HEK293 (cell line): Measurements from ENCODE around the gene DNAJB5.
A peak's percentile ranks its signal among the peaks of the same experiment; 100 is the strongest.

Experiments
- CTCF ChIA-PET: fragments of 350-600 bp; formaldehyde crosslinking; extraction: SDS; loops from one replicate; lab custom pipeline; 2021; ENCODE audit warnings: antibody characterized with exemption; lab: Yijun Ruan, JAX
- POLR2A ChIA-PET: fragments of 300-600 bp; formaldehyde crosslinking; extraction: SDS; loops from one replicate; lab custom pipeline; 2020; ENCODE audit warnings: antibody characterized with exemption, inconsistent platforms; lab: Yijun Ruan, JAX
- H3K27ac ChIP-seq: fragments of 200-500 bp; sonication (Bioruptor generic); 2 replicates; pipeline ENCODE4 v1.5.1; 2014; ENCODE audit warnings: low read depth, low read length, control low read depth, inconsistent platforms; ENCODE audit errors: extremely low read depth
- H3K36me3 ChIP-seq, 2 experiments: fragments of 200-500 bp in 1 of 2; sonication (Bioruptor generic) in 1 of 2; 1 replicate in 1 of 2; 2 replicates in 1 of 2; pipeline ENCODE4 v1.5.1; 2014 to 2017; ENCODE audit warnings: inconsistent platforms in 2 of 2, low read length in 2 of 2; ENCODE audit not compliant: control insufficient read depth in 2 of 2, insufficient read depth in 1 of 2
- H3K4me1 ChIP-seq: fragments of 200-500 bp; sonication (Bioruptor generic); 2 replicates; pipeline ENCODE4 v1.5.1; 2014; ENCODE audit warnings: mild to moderate bottlenecking, low read length, inconsistent platforms; ENCODE audit not compliant: control insufficient read depth, insufficient read depth
- H3K4me3 ChIP-seq: 2 replicates; pipeline ENCODE4 v1.5.1; 2011; ENCODE audit warnings: low read depth, mild to moderate bottlenecking, control low read depth, low read length, moderate library complexity
- H3K9me3 ChIP-seq: fragments of 200-500 bp; sonication (Bioruptor generic); 2 replicates; pipeline ENCODE4 v1.5.1; 2014; ENCODE audit warnings: low read depth, low read length, inconsistent platforms; ENCODE audit not compliant: control insufficient read depth, insufficient read depth
- BCL11B ChIP-seq: fragments of 450-650 bp; formaldehyde crosslinking; IDR thresholded peaks from 2 replicates; pipeline ENCODE4 v1.5.1; 2016; ENCODE audit warnings: low read depth, missing biosample characterization, missing genetic modification characterization
- GLIS1 ChIP-seq: fragments of 450-650 bp; formaldehyde crosslinking; IDR thresholded peaks from 2 replicates; pipeline ENCODE4 v1.5.1; 2016; ENCODE audit warnings: missing biosample characterization, missing genetic modification characterization
- GLIS2 ChIP-seq: fragments of 450-650 bp; formaldehyde crosslinking; IDR thresholded peaks from 2 replicates; pipeline ENCODE4 v1.5.1; 2016; ENCODE audit warnings: missing biosample characterization, missing genetic modification characterization
- HOXA7 ChIP-seq: sonication (generic); formaldehyde crosslinking; IDR thresholded peaks from 2 replicates; pipeline ENCODE4 v1.8.1; 2022; ENCODE audit warnings: missing genetic modification reagents, borderline replicate concordance
- RBAK ChIP-seq: fragments of 450-650 bp; formaldehyde crosslinking; IDR thresholded peaks from 2 replicates; pipeline ENCODE4 v1.5.1; 2016; ENCODE audit warnings: missing biosample characterization, missing genetic modification characterization
- SP2 ChIP-seq: fragments of 450-650 bp; formaldehyde crosslinking; IDR thresholded peaks from 2 replicates; pipeline ENCODE4 v1.5.1; 2016; ENCODE audit warnings: missing biosample characterization, missing genetic modification characterization
- SP3 ChIP-seq: fragments of 450-650 bp; formaldehyde crosslinking; IDR thresholded peaks from 2 replicates; pipeline ENCODE4 v1.5.1; 2016; ENCODE audit warnings: missing biosample characterization, missing genetic modification characterization
- ZBTB10 ChIP-seq: fragments of 450-650 bp; formaldehyde crosslinking; IDR thresholded peaks from 2 replicates; pipeline ENCODE4 v1.5.1; 2016; ENCODE audit warnings: missing biosample characterization, missing genetic modification characterization
- ZBTB11 ChIP-seq: fragments of 450-650 bp; formaldehyde crosslinking; conservative IDR thresholded peaks from 2 replicates; pipeline ENCODE4 v1.5.1; 2016; ENCODE audit warnings: low read depth, missing biosample characterization, missing genetic modification characterization
- ZBTB8A ChIP-seq: fragments of 450-650 bp; formaldehyde crosslinking; IDR thresholded peaks from 2 replicates; pipeline ENCODE4 v1.5.1; 2016; ENCODE audit warnings: missing biosample characterization, missing genetic modification characterization
- ZFHX2 ChIP-seq: fragments of 450-650 bp; formaldehyde crosslinking; conservative IDR thresholded peaks from 2 replicates; pipeline ENCODE4 v1.5.1; 2016; ENCODE audit warnings: missing biosample characterization, missing genetic modification characterization
- ZIC2 ChIP-seq: fragments of 450-650 bp; formaldehyde crosslinking; IDR thresholded peaks from 2 replicates; pipeline ENCODE4 v1.5.1; 2016; ENCODE audit warnings: missing biosample characterization, missing genetic modification characterization
- ZNF202 ChIP-seq: fragments of 450-650 bp; formaldehyde crosslinking; IDR thresholded peaks from 2 replicates; pipeline ENCODE4 v1.5.1; 2016; ENCODE audit warnings: missing biosample characterization, missing genetic modification characterization, borderline replicate concordance
- ZNF24 ChIP-seq: fragments of 450-650 bp; formaldehyde crosslinking; IDR thresholded peaks from 2 replicates; pipeline ENCODE4 v1.5.1; 2016; ENCODE audit warnings: missing biosample characterization, missing genetic modification characterization
- ZNF600 ChIP-seq: fragments of 450-650 bp; formaldehyde crosslinking; IDR thresholded peaks from 2 replicates; pipeline ENCODE4 v1.5.1; 2016; ENCODE audit warnings: missing biosample characterization, missing genetic modification characterization
- ZNF624 ChIP-seq: fragments of 450-650 bp; formaldehyde crosslinking; IDR thresholded peaks from 2 replicates; pipeline ENCODE4 v1.5.1; 2017; ENCODE audit warnings: missing biosample characterization, missing genetic modification characterization
- ZNF776 ChIP-seq: fragments of 450-650 bp; formaldehyde crosslinking; IDR thresholded peaks from 2 replicates; pipeline ENCODE4 v1.5.0; 2017; ENCODE audit warnings: missing biosample characterization, missing genetic modification characterization, borderline replicate concordance
- TF ChIP-seq, protein P1 (sequence below): fragments of 450-650 bp; formaldehyde crosslinking; IDR thresholded peaks from 2 replicates; pipeline ENCODE4 v1.5.1; 2017; ENCODE audit warnings: missing biosample characterization, missing genetic modification characterization
- TF ChIP-seq, protein P2 (sequence below): fragments of 450-650 bp; formaldehyde crosslinking; IDR thresholded peaks from 2 replicates; pipeline ENCODE4 v1.5.1; 2016; ENCODE audit warnings: missing biosample characterization, missing genetic modification characterization

Gene DNAJB5

GRCh38 chr9:34957492-34958410 is 31.8 kb upstream of the DNAJB5 start, which contains the start of gene PHF24 (continued):
- no peak for TF ChIP-seq ZBTB10 (tag by site-specific recombination)
- TF ChIP-seq, protein P1, sequence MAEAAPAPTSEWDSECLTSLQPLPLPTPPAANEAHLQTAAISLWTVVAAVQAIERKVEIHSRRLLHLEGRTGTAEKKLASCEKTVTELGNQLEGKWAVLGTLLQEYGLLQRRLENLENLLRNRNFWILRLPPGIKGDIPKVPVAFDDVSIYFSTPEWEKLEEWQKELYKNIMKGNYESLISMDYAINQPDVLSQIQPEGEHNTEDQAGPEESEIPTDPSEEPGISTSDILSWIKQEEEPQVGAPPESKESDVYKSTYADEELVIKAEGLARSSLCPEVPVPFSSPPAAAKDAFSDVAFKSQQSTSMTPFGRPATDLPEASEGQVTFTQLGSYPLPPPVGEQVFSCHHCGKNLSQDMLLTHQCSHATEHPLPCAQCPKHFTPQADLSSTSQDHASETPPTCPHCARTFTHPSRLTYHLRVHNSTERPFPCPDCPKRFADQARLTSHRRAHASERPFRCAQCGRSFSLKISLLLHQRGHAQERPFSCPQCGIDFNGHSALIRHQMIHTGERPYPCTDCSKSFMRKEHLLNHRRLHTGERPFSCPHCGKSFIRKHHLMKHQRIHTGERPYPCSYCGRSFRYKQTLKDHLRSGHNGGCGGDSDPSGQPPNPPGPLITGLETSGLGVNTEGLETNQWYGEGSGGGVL (tag by site-specific recombination): peak; percentile 86

DNA sequence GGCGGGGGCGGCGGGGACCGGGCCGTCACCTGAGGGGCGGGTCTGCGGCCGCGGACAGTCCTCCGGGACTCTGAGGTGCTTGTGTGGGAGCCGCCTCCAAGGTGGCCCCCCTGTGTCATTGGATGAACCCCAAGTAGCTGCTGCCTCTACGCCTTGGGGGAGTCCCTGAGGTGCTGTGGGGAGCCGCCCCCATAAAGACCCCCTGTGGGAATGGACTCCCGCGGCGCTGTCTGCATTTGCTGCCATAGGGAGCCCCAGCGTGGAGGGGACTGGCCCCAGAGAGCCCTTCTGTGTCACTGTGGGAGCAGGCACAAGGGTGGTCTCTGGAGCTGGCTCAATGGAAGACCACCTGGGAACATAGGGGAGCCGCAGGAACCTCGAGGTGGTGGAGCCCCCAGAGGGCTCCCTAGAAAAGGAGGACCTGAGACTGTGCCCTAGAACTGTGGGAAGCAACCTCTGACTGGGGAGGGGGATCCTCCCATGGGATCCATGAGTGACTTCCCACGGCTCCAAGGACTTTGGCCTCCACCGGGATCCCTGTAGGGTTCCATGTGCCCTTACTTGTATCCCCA is 31.0 kb upstream of the DNAJB5 start:
- Histone ChIP-seq H3K36me3 (no peaks in the 10 kb centered on the region), H3K4me1 (no peaks in the 10 kb centered on the region), H3K27ac (no peak overlapping the region), H3K9me3 (no peaks in the 10 kb centered on the region), H3K4me3 (peak overlapping the region; percentile 38)
- TF ChIP-seq BCL11B (tag by site-specific recombination): no peak
- no peak for TF ChIP-seq ZNF202 (tag by site-specific recombination)
- TF ChIP-seq GLIS1 (tag by site-specific recombination): peak; percentile 90
- no peak for TF ChIP-seq ZNF624 (tag by site-specific recombination)
- no peak for TF ChIP-seq ZNF776 (tag by site-specific recombination)
- no peak for TF ChIP-seq HOXA7 (CRISPR knock-in tag)
- TF ChIP-seq, protein P2, sequence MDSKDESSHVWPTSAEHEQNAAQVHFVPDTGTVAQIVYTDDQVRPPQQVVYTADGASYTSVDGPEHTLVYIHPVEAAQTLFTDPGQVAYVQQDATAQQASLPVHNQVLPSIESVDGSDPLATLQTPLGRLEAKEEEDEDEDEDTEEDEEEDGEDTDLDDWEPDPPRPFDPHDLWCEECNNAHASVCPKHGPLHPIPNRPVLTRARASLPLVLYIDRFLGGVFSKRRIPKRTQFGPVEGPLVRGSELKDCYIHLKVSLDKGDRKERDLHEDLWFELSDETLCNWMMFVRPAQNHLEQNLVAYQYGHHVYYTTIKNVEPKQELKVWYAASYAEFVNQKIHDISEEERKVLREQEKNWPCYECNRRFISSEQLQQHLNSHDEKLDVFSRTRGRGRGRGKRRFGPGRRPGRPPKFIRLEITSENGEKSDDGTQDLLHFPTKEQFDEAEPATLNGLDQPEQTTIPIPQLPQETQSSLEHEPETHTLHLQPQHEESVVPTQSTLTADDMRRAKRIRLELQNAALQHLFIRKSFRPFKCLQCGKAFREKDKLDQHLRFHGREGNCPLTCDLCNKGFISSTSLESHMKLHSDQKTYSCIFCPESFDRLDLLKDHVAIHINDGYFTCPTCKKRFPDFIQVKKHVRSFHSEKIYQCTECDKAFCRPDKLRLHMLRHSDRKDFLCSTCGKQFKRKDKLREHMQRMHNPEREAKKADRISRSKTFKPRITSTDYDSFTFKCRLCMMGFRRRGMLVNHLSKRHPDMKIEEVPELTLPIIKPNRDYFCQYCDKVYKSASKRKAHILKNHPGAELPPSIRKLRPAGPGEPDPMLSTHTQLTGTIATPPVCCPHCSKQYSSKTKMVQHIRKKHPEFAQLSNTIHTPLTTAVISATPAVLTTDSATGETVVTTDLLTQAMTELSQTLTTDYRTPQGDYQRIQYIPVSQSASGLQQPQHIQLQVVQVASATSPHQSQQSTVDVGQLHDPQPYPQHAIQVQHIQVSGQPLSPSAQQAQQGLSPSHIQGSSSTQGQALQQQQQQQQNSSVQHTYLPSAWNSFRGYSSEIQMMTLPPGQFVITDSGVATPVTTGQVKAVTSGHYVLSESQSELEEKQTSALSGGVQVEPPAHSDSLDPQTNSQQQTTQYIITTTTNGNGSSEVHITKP (tag by site-specific recombination): 0 out of 2 replicates have a peak, but pooled peaks have one; percentile 29
- TF ChIP-seq ZNF24 (tag by site-specific recombination): no peak
- TF ChIP-seq ZIC2: peak; percentile 83
- TF ChIP-seq ZNF600 (tag by site-specific recombination): no peak
- peak; percentile 39 for TF ChIP-seq ZFHX2 (tag by site-specific recombination)
- no peak for TF ChIP-seq ZBTB8A (tag by site-specific recombination)
- TF ChIP-seq RBAK (tag by site-specific recombination): no peak
- no peak for TF ChIP-seq SP3 (tag by site-specific recombination)
- peak; percentile 90 for TF ChIP-seq GLIS2
- TF ChIP-seq SP2 (tag by site-specific recombination): 0 out of 2 replicates have a peak, but pooled peaks have one; percentile 16
- TF ChIP-seq ZBTB11 (tag by site-specific recombination): no peak
- POLR2A ChIA-PET: no interaction called here
- CTCF ChIA-PET: interaction anchor here (0.9 to 1.2 kb wide), 2 partner anchors 29 to 266 kb away, joined by 4 read pairs; no protein-coding TSS in a partner anchor
